Raji (cell line): ENCODE results near the gene MCF2L2.

Experiments used
- POLR2A ChIP-seq: IDR thresholded peaks from 2 replicates; pipeline ENCODE4 v1.6.1; 2011; ENCODE audit warnings: low read depth, low read length, control low read depth; ENCODE audit not compliant: insufficient read depth

The MCF2L2 gene

DNA sequence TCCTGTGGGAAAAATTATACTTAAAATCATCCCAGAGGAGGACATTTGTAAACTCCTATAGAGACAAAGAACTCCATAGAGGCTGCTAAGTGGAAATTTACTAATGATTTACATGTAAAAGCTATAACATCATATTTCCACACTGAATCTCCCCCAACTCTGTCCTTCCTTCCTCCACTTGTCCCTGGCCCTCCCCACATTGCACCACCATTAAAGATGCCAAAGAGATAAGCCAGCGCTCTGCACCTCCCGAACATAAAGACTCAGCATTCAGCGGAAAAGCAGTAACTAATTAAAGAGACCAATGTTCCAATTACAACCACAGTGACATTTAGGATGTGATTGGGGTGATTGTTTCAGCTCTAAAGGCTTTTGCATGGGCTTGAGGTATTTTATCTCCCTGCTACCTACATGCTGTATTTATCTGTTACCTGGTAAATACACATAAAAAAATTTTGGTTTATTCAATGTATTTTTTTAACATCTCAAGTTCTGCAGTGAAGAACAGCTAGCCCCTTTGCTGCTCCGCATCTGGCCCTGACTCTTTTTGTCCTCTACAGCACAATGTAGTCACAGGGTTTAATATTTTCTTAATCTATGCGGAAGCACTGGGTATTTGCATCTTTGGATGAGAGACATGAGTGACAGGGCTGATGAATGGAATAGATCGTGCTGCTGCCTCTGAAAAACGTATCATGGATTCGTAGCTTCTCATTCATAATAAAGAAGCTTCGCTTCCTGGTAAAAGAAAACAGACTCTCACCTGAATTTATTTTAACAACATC lies 210.7 kb downstream of the MCF2L2 start:
- no peak for TF ChIP-seq POLR2A

DNA sequence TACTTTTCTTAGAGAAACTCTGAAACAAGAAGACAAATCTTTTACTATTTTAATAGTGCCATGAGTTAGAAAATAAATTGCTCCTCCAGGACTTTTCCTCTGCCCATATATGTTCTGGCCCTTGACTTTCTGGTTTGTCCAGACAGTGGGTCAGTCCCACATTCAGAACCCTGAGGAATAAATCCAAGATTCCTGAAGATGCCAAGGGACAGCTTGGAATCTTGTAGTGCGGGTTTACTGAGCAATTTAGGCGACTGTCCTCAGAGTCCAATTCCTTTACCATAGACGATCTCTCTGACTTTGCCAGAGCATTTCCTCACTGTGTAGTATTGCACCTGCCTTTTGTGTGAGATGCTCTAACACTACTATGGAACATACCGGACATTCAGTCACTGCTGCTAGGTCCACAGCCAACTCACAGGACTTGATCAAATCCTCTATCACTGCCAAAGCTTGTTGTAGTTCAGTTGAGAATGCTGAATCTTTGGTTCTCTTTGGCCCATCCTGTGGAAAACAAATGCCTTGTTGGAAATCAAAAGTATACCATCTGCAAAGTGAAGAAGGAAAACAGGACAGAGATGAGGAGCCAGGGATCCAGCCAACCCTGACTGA lies 212.7 kb downstream of the MCF2L2 start:
- no peak for TF ChIP-seq POLR2A

DNA sequence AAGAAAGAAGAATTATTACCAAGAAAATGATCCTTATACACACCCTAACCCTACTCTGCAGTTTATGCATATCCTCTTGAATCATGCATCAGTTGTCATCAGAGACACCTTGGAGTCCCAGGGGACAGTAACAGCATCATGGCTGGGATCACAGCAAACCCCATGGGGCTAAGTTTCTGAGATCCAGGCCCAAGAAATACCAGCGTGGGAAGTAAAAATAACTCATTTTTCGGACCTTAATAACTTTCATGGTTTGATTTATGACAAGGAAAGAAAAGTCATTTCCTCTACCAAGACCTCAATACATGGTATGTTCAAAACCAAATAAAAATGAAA lies 214.2 kb downstream of the MCF2L2 start:
- TF ChIP-seq POLR2A: no peak

DNA sequence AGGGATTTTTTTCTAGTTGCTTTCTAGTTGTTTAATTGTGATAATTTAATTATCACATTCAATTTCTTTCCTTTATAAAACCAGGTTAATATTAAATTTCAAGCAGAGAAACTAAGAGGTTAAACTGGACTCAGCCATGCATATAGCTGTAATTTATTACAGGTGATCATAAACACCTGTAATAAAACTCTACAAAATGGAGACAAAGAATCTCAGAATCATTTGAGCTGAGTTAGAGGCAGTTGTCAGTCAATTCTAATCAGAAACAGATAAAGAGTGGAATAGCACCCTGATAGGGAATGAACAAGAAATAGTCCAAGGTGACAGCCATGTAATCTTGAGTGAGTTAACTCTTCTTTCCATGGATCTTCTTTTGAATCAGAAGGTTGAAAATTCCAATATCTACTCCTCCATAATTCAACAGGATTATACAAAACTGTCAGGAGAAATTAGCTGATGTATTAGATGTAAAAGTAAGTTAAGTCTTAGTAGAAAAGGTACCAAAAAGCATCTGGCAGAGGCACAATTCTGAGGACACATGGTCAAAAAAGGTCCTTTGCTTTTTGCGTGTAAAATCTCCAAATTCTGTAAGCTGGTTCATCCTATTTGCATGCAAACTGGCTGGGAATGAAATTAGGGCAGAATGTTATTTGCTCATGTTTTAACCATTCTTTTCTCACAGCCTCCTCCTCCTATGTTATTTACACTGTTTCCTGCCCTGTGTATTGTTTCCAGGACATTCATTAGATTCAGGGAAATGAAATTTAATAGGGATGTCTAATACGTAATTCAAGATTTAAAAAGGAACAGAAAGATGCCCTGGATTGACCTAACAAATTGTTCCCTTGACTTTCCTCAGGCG lies 214.8 kb downstream of the MCF2L2 start:
- no peak for TF ChIP-seq POLR2A

DNA sequence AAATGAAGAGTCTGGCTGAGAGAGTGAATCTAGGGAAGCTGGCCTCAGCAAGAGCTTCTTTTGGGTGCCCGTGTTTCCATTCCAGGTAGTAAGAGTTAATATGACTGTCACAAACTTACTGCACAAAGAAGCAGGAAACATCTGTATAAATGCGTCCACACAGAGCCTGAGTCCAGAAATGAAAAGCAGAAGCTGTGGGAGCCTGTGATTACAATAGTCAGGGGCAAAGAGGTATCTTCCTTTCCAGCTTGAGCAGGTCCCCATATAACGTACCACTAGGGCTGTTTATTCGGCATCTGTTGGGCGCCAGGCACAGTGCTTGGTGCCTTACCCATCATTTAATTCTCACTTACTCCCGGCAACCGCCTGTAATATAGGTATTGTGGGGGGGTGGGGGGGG lies 215.9 kb downstream of the MCF2L2 start:
- no peak for TF ChIP-seq POLR2A

GRCh38 chr3:183212096-183212495 lies 216.3 kb downstream of the MCF2L2 start:
- TF ChIP-seq POLR2A: no peak

GRCh38 chr3:183211352-183211751 lies 217.1 kb downstream of the MCF2L2 start:
- TF ChIP-seq POLR2A: no peak

- TF ChIP-seq POLR2A: no peak
Measured at GRCh38 chr3:183210862-183211341, 217.5 kb downstream of the MCF2L2 start.

GRCh38 chr3:183210341-183210740 lies 218.1 kb downstream of the MCF2L2 start:
- no peak for TF ChIP-seq POLR2A

GRCh38 chr3:183208800-183209199 lies 219.6 kb downstream of the MCF2L2 start:
- no peak for TF ChIP-seq POLR2A

DNA sequence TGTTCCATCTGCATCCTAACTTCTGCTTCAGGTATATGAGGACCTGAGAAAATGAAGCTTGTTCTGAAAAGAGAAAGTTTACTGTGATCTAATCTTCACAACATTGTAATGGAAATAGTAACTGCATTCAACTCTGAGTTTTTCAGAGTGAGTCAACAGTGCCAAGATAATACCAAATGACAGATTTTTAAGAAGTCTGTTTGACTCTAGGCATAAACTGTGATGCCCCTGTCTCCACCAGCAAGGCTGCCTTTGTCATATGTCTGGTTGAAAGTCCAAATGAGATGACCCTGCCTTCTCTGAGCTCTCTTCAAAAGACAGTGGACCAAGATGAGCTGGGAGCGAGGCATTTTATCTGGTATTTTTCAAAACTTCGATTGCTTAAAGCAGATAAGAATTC lies 220.2 kb downstream of the MCF2L2 start:
- no peak for TF ChIP-seq POLR2A

- TF ChIP-seq POLR2A: no peak
Measured at GRCh38 chr3:183203670-183204069, 224.7 kb downstream of the MCF2L2 start.

- TF ChIP-seq POLR2A: no peak
Measured at GRCh38 chr3:183202004-183202722, 226.3 kb downstream of the MCF2L2 start.

GRCh38 chr3:183198939-183199338 lies 229.5 kb downstream of the MCF2L2 start:
- no peak for TF ChIP-seq POLR2A

DNA sequence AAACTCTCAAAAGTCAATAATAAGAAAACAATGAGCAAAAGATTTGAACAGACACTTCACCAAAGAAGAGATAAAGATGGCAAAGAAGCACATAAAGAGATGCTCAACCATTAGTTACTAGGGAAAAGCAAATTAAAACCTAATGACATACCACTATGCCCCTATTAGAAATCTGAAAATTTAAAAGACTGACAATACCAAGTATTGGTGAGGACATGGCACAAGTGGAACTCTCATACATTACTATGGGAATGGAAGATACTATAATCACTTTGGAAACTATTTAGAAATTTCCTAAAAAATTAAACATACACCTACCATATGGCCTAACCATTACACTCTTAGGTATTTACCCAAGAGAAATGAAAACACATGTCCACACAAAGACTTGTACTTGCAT lies 230.7 kb downstream of the MCF2L2 start:
- no peak for TF ChIP-seq POLR2A
